ENCODE results near the gene SLC15A1. TPM values are rescaled to one million over a fixed set of nuclear protein-coding genes. Genes with fewer than 3 reads are reported as not detected.

Gene SLC15A1
- total and polyA plus RNA-seq, 11 donors, result not detected

- intact Hi-C loops (cut with DNase I), result loop anchor here in 1 of 10 donors (5.0 kb wide), 1 partner anchor 808 kb away; no protein-coding TSS in a partner anchor
- Histone ChIP-seq H3K27me3 (no peaks in the 10 kb centered on the region), H3K4me3 (no peak overlapping the region), H3K9me3 (no peaks in the 10 kb centered on the region), H3K36me3 (no peaks in the 10 kb centered on the region), H3K4me1 (no peaks in the 10 kb centered on the region), H3K27ac (no peak overlapping the region)
- DNase-seq (no peak), ATAC-seq (no peak)
- TF ChIP-seq CTCF (IDR thresholded peaks at IDR 0.05), result no peak
- TF ChIP-seq POLR2A (IDR thresholded peaks at IDR 0.05), result no peak
Observed at GRCh38 chr13:98665638-98665995, 86.9 kb downstream of the SLC15A1 start.

GRCh38 chr13:98664924-98665637 is 87.4 kb downstream of the SLC15A1 start:
- 65 to 71% (median 67%) methylated on average over 3 of the region's 3 CpGs for WGBS, 4 donors
- Histone ChIP-seq H3K27me3 (no peaks in the 10 kb centered on the region), H3K4me3 (no peak overlapping the region), H3K4me1 (no peaks in the 10 kb centered on the region), H3K9me3 (no peaks in the 10 kb centered on the region), H3K36me3 (no peaks in the 10 kb centered on the region), H3K27ac (no peak overlapping the region)
- TF ChIP-seq POLR2A (IDR thresholded peaks at IDR 0.05) (no peak), CTCF (IDR thresholded peaks at IDR 0.05) (no peak)
- no peak for DNase-seq
- intact Hi-C loops (cut with DNase I), result loop anchor here in 1 of 10 donors (5.0 kb wide), 1 partner anchor 808 kb away; no protein-coding TSS in a partner anchor
- ATAC-seq, result no peak

- H3K9me3 ChIP-seq, result no peaks in the 10 kb centered on the region
- H3K27me3 ChIP-seq, result no peaks in the 10 kb centered on the region
- 83 to 94% (median 91%) methylated on average over 1 of the region's 1 CpG for WGBS, 4 donors
- intact Hi-C loops (cut with DNase I), result no loop called here
- TF ChIP-seq POLR2A (IDR thresholded peaks at IDR 0.05) (no peak), CTCF (IDR thresholded peaks at IDR 0.05) (no peak)
- H3K4me3 ChIP-seq, result no peak overlapping the region
- H3K27ac ChIP-seq, result no peak overlapping the region
- no peaks in the 10 kb centered on the region for H3K4me1 ChIP-seq
- ATAC-seq (no peak), DNase-seq (no peak)
- no peaks in the 10 kb centered on the region for H3K36me3 ChIP-seq
Observed at GRCh38 chr13:98664510-98664909, 88.0 kb downstream of the SLC15A1 start.

GRCh38 chr13:98664047-98664446 is 88.4 kb downstream of the SLC15A1 start:
- Histone ChIP-seq H3K4me1 (no peaks in the 10 kb centered on the region), H3K27me3 (no peaks in the 10 kb centered on the region), H3K36me3 (no peaks in the 10 kb centered on the region), H3K9me3 (no peaks in the 10 kb centered on the region), H3K4me3 (no peak overlapping the region), H3K27ac (no peak overlapping the region)
- intact Hi-C loops (cut with DNase I), result no loop called here
- WGBS, 4 donors, result 71 to 79% (median 75%) methylated on average over 9 to 11 of the region's 11 CpGs
- DNase-seq (no peak), ATAC-seq (no peak)
- TF ChIP-seq POLR2A (IDR thresholded peaks at IDR 0.05) (no peak), CTCF (IDR thresholded peaks at IDR 0.05) (no peak)

All from heart left ventricle (tissue), 16 donors.